K562 treated with DMSO at 1 percent for 24 hours (cell line): ENCODE data around the gene PLEK. TPM values are rescaled to one million over a fixed set of nuclear protein-coding genes. Genes with fewer than 3 reads are reported as not detected.

ENCODE experiments used
- total RNA-seq: library from RNA; unstranded; fragments of 300-600 nt; gene quantifications from 2 replicates; pipeline ENCODE4 v1.2.3, GENCODE V29; 2022; ENCODE audit warnings: low read depth; ENCODE audit not compliant: insufficient read depth

The PLEK gene
- total RNA-seq: 0.45 and 0.76 TPM in 2 replicates

GRCh38 chr2:68365087-68365486, at the start of gene PLEK:
TSS of gene PLEK (plus strand) at chr2:68365282. CDS start at chr2:68365352, 70 bp downstream.

GRCh38 chr2:68319398-68320117, 45.5 kb upstream of the PLEK start, which contains the start of gene CNRIP1:
TSS of gene CNRIP1 (minus strand) at chr2:68319949. CDS start at chr2:68319400, 549 bp downstream.

Other genes starting within 250 kb of the PLEK start
- gene PNO1, start 207.4 kb upstream of the PLEK start, total RNA-seq: 9.5 and 10.0 TPM in 2 replicates
- 31.9 and 36.8 TPM in 2 replicates for gene PPP3R1, start 112.8 kb upstream of the PLEK start, total RNA-seq
- 3.7 and 4.5 TPM in 2 replicates for gene CNRIP1, start 45.3 kb upstream of the PLEK start, total RNA-seq
- gene FBXO48, start 102.0 kb downstream of the PLEK start, total RNA-seq: 0.82 and 1.1 TPM in 2 replicates
- gene APLF, start 102.3 kb downstream of the PLEK start, total RNA-seq: 0.86 and 1.6 TPM in 2 replicates